HG02759 (cell line): Measurements from ENCODE around the gene ADAT2.

ENCODE experiments used
- ATAC-seq: cut with Tn5 transposase; IDR thresholded peaks from one replicate; pipeline ENCODE4 v1.9.1; 2021; ENCODE audit warnings: mild to moderate bottlenecking, moderate library complexity; ENCODE audit not compliant: unreplicated experiment

ADAT2 gene

GRCh38 chr6:143399176-143399575 lies 51.3 kb downstream of the ADAT2 start:
- ATAC-seq: no peak

DNA sequence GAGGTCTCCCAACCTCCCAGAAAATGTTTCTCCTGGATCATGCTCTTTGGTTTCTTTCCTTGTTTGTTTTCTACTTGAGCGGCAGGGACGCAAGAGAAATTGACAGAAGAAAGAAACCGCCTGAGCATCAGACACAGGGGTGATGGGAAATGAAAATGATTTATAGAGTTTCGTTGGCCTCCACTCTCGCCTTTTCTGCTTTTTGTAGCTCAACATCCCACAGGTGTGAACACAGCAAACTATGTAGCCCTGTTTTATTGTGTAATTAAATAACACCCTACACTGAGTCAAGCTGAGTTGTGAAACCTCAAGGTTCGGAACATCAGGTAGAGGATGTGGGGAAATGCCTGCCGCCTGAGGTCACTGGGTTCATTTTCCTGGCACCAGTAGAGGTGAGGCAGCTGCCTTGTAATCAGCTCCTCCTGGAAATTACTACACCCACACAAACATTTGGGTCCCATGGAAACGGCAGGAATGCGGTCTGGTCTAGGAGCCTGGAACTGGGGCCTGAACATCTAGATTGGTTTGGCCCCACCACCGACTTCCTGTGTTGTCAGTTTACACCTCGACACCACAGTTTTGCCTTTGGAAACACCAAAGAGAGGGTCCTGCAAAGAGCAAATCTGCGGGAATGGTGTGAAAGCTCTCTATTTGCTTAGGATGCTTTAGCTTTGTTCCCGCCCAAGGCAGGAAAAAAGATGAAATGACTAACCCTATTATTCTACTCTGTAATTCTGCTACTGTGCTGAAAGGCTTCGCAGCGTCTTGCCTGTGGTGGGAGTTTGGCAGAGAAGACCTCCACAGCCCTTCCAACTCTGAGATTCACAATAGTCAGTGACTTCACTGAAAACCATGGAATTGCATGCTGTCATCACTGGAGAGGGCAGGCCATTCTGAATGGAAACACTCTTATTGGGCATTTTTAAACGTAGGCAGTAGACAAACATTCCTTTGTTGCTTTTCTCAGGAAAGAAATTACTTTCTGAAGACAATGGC lies 53.0 kb downstream of the ADAT2 start:
- ATAC-seq: no peak

DNA sequence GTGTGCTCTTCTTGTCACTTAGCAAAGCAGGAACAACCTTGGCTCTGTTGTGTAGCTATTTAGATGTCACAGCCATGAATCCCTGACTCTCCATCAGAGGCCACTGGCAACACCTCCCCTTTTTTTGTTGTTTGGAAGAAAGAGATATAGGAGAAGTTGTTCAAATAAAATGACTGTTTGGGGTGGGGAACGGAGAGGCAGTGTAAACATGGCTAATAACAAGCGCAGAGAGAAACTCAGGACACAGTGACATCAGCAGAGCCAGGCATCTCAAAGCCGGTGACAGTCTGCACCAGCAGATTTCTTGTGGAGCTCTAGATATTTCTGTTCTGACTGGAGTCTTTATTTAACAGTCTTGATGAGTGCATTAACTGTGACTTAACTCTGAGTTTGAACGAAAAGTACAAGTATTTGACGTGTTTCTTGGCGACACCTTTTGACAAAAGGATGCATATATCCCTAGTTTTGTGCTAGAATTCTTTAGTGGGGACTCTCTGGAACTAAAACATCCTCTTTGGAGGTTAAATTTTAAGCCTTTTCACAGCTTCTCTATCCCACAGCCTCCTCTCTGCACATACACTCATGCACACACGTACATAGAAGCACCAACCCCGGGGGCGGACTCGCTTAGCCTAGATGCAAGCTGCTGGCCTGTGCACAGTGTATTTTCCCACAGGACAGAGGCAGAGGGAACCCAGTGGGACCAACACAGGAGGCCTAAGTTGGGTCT lies 53.8 kb downstream of the ADAT2 start:
- no peak for ATAC-seq

- ATAC-seq: no peak
Observed at GRCh38 chr6:143395699-143396098, 54.8 kb downstream of the ADAT2 start.

GRCh38 chr6:143394389-143394788 lies 56.1 kb downstream of the ADAT2 start:
- ATAC-seq: no peak

GRCh38 chr6:143390278-143390677 lies 60.2 kb downstream of the ADAT2 start:
- no peak for ATAC-seq

GRCh38 chr6:143385636-143386035 lies 64.9 kb downstream of the ADAT2 start:
- ATAC-seq: no peak

GRCh38 chr6:143376861-143377260 lies 73.6 kb downstream of the ADAT2 start:
- ATAC-seq: no peak

- no peak for ATAC-seq
Observed at GRCh38 chr6:143376375-143376774, 74.1 kb downstream of the ADAT2 start.

DNA sequence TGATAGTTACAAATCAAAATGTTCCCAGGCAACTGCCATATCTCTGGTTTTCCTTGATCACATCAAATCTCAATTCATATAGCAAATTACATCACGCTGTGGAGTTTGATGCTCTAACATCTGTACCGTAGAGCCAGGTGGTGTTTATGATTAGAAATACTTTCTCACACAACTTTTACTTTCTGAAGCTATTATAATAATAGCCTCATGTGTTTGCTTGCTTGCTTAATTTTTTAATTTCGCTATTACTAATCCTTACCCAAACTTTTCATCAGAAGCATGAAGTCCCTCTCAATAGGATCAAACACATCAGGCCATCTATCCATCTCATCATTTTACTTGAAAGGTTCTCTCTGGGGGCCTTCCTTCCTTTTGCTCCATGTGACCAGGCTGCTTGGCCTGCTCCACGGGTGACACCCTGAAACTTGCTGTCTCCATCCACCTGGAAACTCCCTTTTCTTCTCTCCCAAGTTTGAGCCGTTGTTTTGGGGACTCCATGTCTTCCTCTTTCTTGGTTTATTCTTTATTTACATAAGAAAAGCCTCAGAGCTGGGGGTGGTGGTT lies 75.4 kb downstream of the ADAT2 start:
- ATAC-seq: no peak

DNA sequence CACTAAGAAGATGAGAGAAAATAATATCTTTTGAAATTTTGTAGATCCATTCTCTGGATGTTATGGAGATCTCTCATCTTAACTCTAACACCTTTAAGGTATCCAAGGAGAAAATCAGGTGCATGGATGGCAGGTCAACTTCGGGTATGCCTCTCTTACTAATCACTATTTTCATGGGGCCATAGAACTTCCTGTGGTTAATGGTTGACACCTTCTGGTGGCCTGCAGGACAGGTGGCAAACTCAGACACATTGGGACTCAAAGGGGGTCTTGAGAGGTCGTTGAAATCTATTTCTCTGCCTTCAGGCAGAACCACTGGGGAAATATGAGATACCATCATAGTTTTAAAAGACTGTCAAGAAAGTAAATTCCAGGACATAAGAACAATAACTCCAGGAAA lies 76.5 kb downstream of the ADAT2 start:
- no peak for ATAC-seq
